Fibroblast of the conjunctiva (primary cell): ENCODE measurements around the gene SLC35D2.

Experiments
- DNase-seq: peaks from one replicate; pipeline ENCODE4 v3.0.0-alpha.2; 2010; ENCODE audit warnings: low read depth

The SLC35D2 gene

GRCh38 chr9:96309850-96310249, 73.7 kb downstream of the SLC35D2 start:
- no peak for DNase-seq

- peak; percentile 17 for DNase-seq
Observed at GRCh38 chr9:96306958-96307357, 76.6 kb downstream of the SLC35D2 start.

DNA sequence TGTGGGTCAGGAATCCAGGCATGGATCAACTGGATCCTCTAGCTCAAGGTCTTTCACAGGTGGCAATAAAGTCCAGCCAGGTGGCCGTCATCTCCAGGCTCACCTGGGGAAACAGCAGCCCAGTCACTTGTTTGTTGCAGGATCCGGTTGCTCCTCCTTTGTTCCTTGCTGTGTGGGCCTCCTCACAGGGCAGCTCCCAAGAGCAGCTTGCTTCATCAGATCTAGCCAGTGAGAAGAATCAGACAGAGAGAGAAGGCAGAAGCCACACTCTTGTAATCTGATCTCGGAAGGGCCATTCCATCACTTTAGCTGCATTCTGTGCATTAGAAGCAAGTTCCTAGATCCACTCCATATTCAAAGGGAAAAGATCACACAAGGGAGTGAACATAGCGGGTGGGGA, 78.3 kb downstream of the SLC35D2 start:
- no peak for DNase-seq

DNA sequence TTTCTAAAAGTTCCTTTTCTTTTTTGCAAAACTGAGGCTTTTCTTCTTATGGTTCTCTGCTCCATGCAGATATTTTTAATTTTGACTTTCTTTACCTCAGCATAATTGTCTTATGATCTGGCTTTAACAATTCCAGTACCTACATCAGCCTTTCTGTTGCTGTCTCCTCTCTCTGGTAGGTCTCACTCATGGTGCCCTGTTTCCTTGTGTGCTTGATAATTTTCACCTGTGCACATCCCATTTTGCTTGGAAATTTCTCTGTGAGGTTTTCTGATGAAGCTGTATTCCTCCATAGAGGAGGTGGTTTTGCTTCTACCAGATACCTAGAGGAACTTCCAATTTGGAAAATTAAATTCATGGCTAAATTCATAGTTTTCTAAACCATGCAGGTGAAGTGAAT, 79.3 kb downstream of the SLC35D2 start:
- DNase-seq = no peak

DNA sequence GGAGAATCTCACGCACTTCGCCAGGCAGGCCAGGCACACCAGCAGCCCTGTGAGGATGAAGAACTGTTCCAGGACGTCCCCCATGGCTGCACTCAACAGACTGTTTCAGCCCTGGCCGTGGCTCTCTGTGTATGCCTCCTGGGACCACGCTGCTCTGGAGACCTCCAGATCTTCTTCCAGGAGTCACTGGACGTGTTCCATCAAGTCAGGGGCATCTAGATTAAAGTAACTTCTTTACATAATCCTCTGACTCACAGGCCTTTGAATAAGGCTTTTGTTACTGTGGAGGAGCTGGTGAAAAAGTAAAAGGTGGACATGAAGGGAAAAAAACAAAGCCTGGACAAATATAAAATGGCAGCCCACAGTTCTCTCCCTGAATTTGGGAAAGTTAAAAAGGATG, 81.5 kb downstream of the SLC35D2 start, which contains the start of gene HSD17B3:
HSD17B3 (minus strand) TSS at position 156 of the 400 bp plus-strand sequence; CDS start at position 84, 72 bp downstream.
- no peak for DNase-seq

GRCh38 chr9:96299823-96300222, 83.7 kb downstream of the SLC35D2 start:
- no peak for DNase-seq

- DNase-seq = no peak
Observed at GRCh38 chr9:96294159-96294545, 89.4 kb downstream of the SLC35D2 start.

DNA sequence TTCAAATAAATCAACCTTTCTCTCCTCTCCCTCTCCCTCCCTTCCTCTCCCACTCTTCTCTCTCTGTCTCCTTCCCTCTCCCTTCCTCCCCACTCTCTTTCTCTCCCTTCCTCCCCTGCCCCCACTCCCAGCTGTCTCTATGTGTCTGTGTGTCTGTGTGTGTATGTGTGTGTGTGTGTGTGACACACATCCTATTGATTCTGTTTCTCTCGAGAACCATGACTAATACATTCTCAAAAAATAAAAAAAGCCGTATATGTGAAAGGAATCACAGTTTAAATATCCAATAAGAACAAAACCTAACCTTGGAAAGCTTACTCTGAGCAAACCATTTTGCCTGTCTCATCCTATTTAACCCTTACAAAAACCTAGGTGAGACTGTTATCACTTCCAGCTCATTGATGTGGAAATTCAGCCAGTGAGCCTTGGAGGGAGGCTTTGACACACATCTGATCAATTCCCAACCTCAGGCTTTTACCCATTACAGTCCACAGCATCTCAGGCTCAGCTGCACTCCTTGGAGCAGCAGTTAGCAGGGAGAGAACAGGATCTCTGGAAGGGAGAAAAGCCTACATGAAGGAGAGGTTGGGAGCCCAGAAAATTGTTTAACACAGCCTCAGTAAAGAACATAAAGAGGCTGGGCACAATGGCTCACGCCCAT, 89.9 kb downstream of the SLC35D2 start:
- peak; percentile 12 for DNase-seq

DNA sequence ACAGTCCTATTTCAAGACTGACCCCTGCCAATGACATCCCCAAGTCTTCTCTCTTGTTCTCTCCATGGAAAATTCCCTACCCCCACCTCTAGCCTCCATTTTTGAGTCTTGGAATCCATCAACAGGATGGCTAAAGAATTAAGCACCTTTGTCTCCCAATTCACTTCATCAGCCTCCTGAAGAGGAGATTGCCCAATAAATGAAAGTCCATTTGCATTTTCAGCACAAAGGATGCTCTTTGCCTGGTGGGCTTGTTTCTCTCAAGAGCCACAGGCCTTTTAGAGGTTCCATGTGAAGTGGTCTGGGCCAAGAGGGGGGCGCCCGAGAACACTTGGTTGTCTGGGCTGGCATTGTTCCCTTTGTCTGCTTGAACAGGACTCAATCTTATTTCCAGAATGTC, 94.1 kb downstream of the SLC35D2 start:
- no peak for DNase-seq

- no peak for DNase-seq
Observed at GRCh38 chr9:96281641-96282040, 101.9 kb downstream of the SLC35D2 start.

DNA sequence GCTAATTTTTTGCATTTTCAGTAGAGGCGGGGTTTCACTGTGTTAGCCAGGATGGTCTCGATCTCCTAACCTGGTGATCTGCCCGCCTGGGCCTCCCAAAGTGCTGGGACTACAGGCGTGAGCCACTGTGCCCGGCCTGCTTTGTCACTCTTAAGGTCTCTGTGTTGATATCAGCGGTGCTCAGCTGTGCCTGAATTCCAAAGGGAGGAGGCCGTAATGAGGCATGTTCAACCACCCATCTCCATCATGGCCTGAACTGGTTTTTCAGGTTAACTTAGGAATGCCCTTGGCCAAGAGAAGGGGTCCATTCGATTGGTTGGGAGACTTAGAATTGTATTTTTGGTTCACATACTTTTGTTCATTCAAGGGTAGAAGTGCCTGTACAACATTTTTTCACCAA, 103.6 kb downstream of the SLC35D2 start:
- DNase-seq = no peak

DNA sequence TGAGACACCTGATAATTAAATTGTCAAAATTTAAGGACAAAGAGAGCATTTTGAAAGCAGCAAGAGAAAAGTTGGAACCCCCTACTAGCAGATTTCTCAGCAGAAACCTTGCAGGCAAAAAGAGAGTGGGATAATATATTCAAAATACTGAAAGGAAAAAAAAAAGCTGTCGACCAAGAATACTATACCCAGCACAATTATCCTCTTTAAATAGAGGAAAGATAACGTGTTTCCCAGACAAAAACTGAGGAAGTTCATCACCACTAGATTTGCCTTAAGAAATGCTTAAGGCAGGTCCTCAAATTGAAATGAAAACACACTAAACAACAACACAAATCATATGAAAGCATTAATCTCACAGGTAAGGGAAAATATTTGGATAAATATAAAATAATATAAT, 108.6 kb downstream of the SLC35D2 start:
- no peak for DNase-seq
